HEK293 (cell line): ENCODE results near the gene ENO2.

ENCODE experiments used
- MZF1 ChIP-seq: fragments of 450-650 bp; formaldehyde crosslinking; IDR thresholded peaks from 2 replicates; pipeline ENCODE4 v1.5.1; 2017; ENCODE audit warnings: missing biosample characterization, missing genetic modification characterization, borderline replicate concordance
- PBX3 ChIP-seq: sonication (generic); formaldehyde crosslinking; IDR thresholded peaks from 2 replicates; pipeline ENCODE4 v1.8.1; 2022; ENCODE audit warnings: mild to moderate bottlenecking, moderate library complexity, missing genetic modification reagents
- REST ChIP-seq: fragments of 450-650 bp; formaldehyde crosslinking; IDR thresholded peaks from 2 replicates; pipeline ENCODE4 v1.5.1; 2016; ENCODE audit warnings: missing biosample characterization, missing genetic modification characterization
- TSHZ1 ChIP-seq: fragments of 450-650 bp; formaldehyde crosslinking; IDR thresholded peaks from 2 replicates; pipeline ENCODE4 v1.5.1; 2016; ENCODE audit warnings: missing biosample characterization, missing genetic modification characterization, borderline replicate concordance
- ZFP37 ChIP-seq: fragments of 450-650 bp; formaldehyde crosslinking; IDR thresholded peaks from 2 replicates; pipeline ENCODE4 v1.5.1; 2016; ENCODE audit warnings: missing biosample characterization, missing genetic modification characterization
- ZNF146 ChIP-seq: fragments of 450-650 bp; formaldehyde crosslinking; IDR thresholded peaks from 2 replicates; pipeline ENCODE4 v1.5.1; 2016; ENCODE audit warnings: missing biosample characterization, missing genetic modification characterization
- ZNF148 ChIP-seq: fragments of 450-650 bp; formaldehyde crosslinking; IDR thresholded peaks from 2 replicates; pipeline ENCODE4 v1.5.0; 2017; ENCODE audit warnings: missing biosample characterization, missing genetic modification characterization, borderline replicate concordance
- ZNF169 ChIP-seq: fragments of 450-650 bp; formaldehyde crosslinking; IDR thresholded peaks from 2 replicates; pipeline ENCODE4 v1.5.1; 2016; ENCODE audit warnings: missing biosample characterization, missing genetic modification characterization
- ZNF202 ChIP-seq: fragments of 450-650 bp; formaldehyde crosslinking; IDR thresholded peaks from 2 replicates; pipeline ENCODE4 v1.5.1; 2016; ENCODE audit warnings: missing biosample characterization, missing genetic modification characterization, borderline replicate concordance
- ZNF248 ChIP-seq: fragments of 450-650 bp; formaldehyde crosslinking; IDR thresholded peaks from 2 replicates; pipeline ENCODE4 v1.5.1; 2017; ENCODE audit warnings: missing biosample characterization, missing genetic modification characterization
- ZNF280D ChIP-seq: fragments of 450-650 bp; formaldehyde crosslinking; IDR thresholded peaks from 2 replicates; pipeline ENCODE4 v1.5.1; 2016; ENCODE audit warnings: missing biosample characterization, missing genetic modification characterization
- ZNF335 ChIP-seq: fragments of 450-650 bp; formaldehyde crosslinking; conservative IDR thresholded peaks from 2 replicates; pipeline ENCODE4 v1.5.1; 2016; ENCODE audit warnings: missing biosample characterization, missing genetic modification characterization
- ZNF366 ChIP-seq: fragments of 450-650 bp; formaldehyde crosslinking; conservative IDR thresholded peaks from 2 replicates; pipeline ENCODE4 v1.5.1; 2016; ENCODE audit warnings: missing biosample characterization, missing genetic modification characterization
- ZNF548 ChIP-seq: fragments of 450-650 bp; formaldehyde crosslinking; IDR thresholded peaks from 2 replicates; pipeline ENCODE4 v1.5.1; 2016; ENCODE audit warnings: missing biosample characterization, missing genetic modification characterization
- ZNF558 ChIP-seq: fragments of 450-650 bp; formaldehyde crosslinking; IDR thresholded peaks from 2 replicates; pipeline ENCODE4 v1.5.1; 2016; ENCODE audit warnings: missing biosample characterization, missing genetic modification characterization
- ZNF792 ChIP-seq: fragments of 450-650 bp; formaldehyde crosslinking; IDR thresholded peaks from 2 replicates; pipeline ENCODE4 v1.5.1; 2016; ENCODE audit warnings: missing biosample characterization, missing genetic modification characterization
- ZSCAN18 ChIP-seq: fragments of 450-650 bp; formaldehyde crosslinking; IDR thresholded peaks from 2 replicates; pipeline ENCODE4 v1.5.1; 2016; ENCODE audit warnings: missing biosample characterization, missing genetic modification characterization

ENO2 gene

GRCh38 chr12:6936636-6937480, 22.5 kb downstream of the ENO2 start (continued):
- TF ChIP-seq ZNF280D (tag by site-specific recombination) (no peak), ZSCAN18 (no peak), TSHZ1 (no peak), ZNF792 (peak; percentile 45; the same call in 1 of the 2 replicates), PBX3 (CRISPR knock-in tag) (no peak), REST (tag by site-specific recombination) (no peak), ZNF366 (tag by site-specific recombination) (no peak), MZF1 (tag by site-specific recombination) (no peak), ZNF146 (tag by site-specific recombination) (no peak), ZNF548 (tag by site-specific recombination) (no peak), ZNF558 (tag by site-specific recombination) (no peak), ZNF202 (tag by site-specific recombination) (no peak), ZFP37 (tag by site-specific recombination) (no peak), ZNF335 (tag by site-specific recombination) (no peak), ZNF148 (0 out of 2 replicates have a peak, but pooled peaks have one; percentile 61), ZNF248 (tag by site-specific recombination) (no peak), ZNF169 (tag by site-specific recombination) (peak; percentile 98)
- TF ChIP-seq, all 188 proteins: peak for 32
